H9 (cell line): Measurements from ENCODE around the gene SCAP. TPM values are rescaled to one million over a fixed set of nuclear protein-coding genes. Genes with fewer than 3 reads are reported as not detected.

Source experiments
- DNase-seq: peaks from one replicate; pipeline ENCODE4 v3.0.0-alpha.2; 2017
- H2AFZ ChIP-seq: one replicate; pipeline ENCODE4 v1.6.1; 2013; ENCODE audit warnings: mild to moderate bottlenecking, low read length, control low read depth, moderate library complexity
- H2AK5ac ChIP-seq: 2 replicates; pipeline ENCODE4 v1.6.1; 2013; ENCODE audit warnings: low read length, control low read depth, mixed read lengths; ENCODE audit not compliant: insufficient read length
- H2BK120ac ChIP-seq: one replicate; pipeline ENCODE4 v1.6.1; 2013; ENCODE audit warnings: low read depth, mild to moderate bottlenecking, low read length, control low read depth, inconsistent platforms; ENCODE audit not compliant: poor library complexity, severe bottlenecking
- H2BK12ac ChIP-seq: 2 replicates; pipeline ENCODE4 v1.6.1; 2013; ENCODE audit warnings: low read length, control low read depth, mixed read lengths, low read depth; ENCODE audit not compliant: insufficient read length
- H2BK15ac ChIP-seq: 2 replicates; pipeline ENCODE4 v1.6.1; 2013; ENCODE audit warnings: low read depth, low read length, control low read depth
- H2BK20ac ChIP-seq: one replicate; pipeline ENCODE4 v1.6.1; 2013; ENCODE audit warnings: low read depth, mild to moderate bottlenecking, low read length, control low read depth, inconsistent platforms; ENCODE audit not compliant: poor library complexity, severe bottlenecking
- H2BK5ac ChIP-seq: 2 replicates; pipeline ENCODE4 v1.6.1; 2013; ENCODE audit warnings: low read length, control low read depth, mixed read lengths; ENCODE audit not compliant: insufficient read length
- H3K14ac ChIP-seq: 2 replicates; pipeline ENCODE4 v1.6.1; 2013; ENCODE audit warnings: low read length, control low read depth; ENCODE audit not compliant: insufficient read depth
- H3K18ac ChIP-seq: 2 replicates; pipeline ENCODE4 v1.6.1; 2013; ENCODE audit warnings: low read depth, mild to moderate bottlenecking, mixed read lengths, low read length, control low read depth; ENCODE audit not compliant: insufficient read length
- H3K23ac ChIP-seq: 2 replicates; pipeline ENCODE4 v1.6.1; 2013; ENCODE audit warnings: low read length, control low read depth, mixed read lengths, low read depth; ENCODE audit not compliant: insufficient read length
- H3K23me2 ChIP-seq: 2 replicates; pipeline ENCODE4 v1.6.1; 2013; ENCODE audit warnings: low read depth, mild to moderate bottlenecking, mixed read lengths, low read length, control low read depth; ENCODE audit not compliant: insufficient read length, poor library complexity, severe bottlenecking
- H3K27ac ChIP-seq: 2 replicates; pipeline ENCODE4 v1.5.1; 2013; ENCODE audit warnings: low read length, control low read depth, mixed read lengths, low read depth; ENCODE audit not compliant: insufficient read length
- H3K27me3 ChIP-seq: 2 replicates; pipeline ENCODE4 v1.6.1; 2013; ENCODE audit warnings: low read length, control low read depth, inconsistent platforms; ENCODE audit not compliant: insufficient read depth
- H3K4ac ChIP-seq: 2 replicates; pipeline ENCODE4 v1.6.1; 2013; ENCODE audit warnings: low read depth, mild to moderate bottlenecking, control low read depth, inconsistent platforms, low read length, moderate library complexity
- H3K4me1 ChIP-seq: 2 replicates; pipeline ENCODE4 v1.6.1; 2013; ENCODE audit warnings: low read length, control low read depth, inconsistent platforms; ENCODE audit not compliant: insufficient read depth
- H3K4me2 ChIP-seq: 2 replicates; pipeline ENCODE4 v1.6.1; 2013; ENCODE audit warnings: low read length, control low read depth, mixed read lengths; ENCODE audit not compliant: insufficient read length, insufficient read depth
- H3K56ac ChIP-seq: 2 replicates; pipeline ENCODE4 v1.6.1; 2013; ENCODE audit warnings: low read depth, mild to moderate bottlenecking, mixed read lengths, low read length, control low read depth; ENCODE audit not compliant: insufficient read length
- H3K79me1 ChIP-seq: 2 replicates; pipeline ENCODE4 v1.6.1; 2013; ENCODE audit warnings: low read depth, mild to moderate bottlenecking, moderate library complexity, low read length, control low read depth, inconsistent platforms; ENCODE audit not compliant: insufficient read depth, poor library complexity, severe bottlenecking
- H3K79me2 ChIP-seq: 2 replicates; pipeline ENCODE4 v1.6.1; 2013; ENCODE audit warnings: low read length, control low read depth, inconsistent platforms; ENCODE audit not compliant: insufficient read depth
- H3K9ac ChIP-seq: 2 replicates; pipeline ENCODE4 v1.6.1; 2013; ENCODE audit warnings: low read length, control low read depth, mixed read lengths; ENCODE audit not compliant: insufficient read length; ENCODE audit errors: extremely low read depth
- H3K9me3 ChIP-seq: one replicate; pipeline ENCODE4 v1.6.1; 2013; ENCODE audit warnings: low read depth, low read length, inconsistent platforms; ENCODE audit not compliant: control insufficient read depth
- H3T11ph ChIP-seq: one replicate; pipeline ENCODE4 v1.6.1; 2013; ENCODE audit warnings: mild to moderate bottlenecking, low read length, control low read depth, inconsistent platforms
- H4K20me1 ChIP-seq: one replicate; pipeline ENCODE4 v1.6.1; 2013; ENCODE audit not compliant: control insufficient read depth, insufficient read length, insufficient read depth
- H4K5ac ChIP-seq: 2 replicates; pipeline ENCODE4 v1.6.1; 2013; ENCODE audit warnings: low read depth, mild to moderate bottlenecking, mixed read lengths, low read length, control low read depth; ENCODE audit not compliant: insufficient read length
- H4K8ac ChIP-seq: replicated peaks from 2 replicates; pipeline ENCODE4 v1.6.1; 2013; ENCODE audit warnings: low read length, control low read depth, mixed read lengths, low read depth; ENCODE audit not compliant: insufficient read length
- H4K91ac ChIP-seq: 2 replicates; pipeline ENCODE4 v1.6.1; 2013; ENCODE audit warnings: low read depth, mild to moderate bottlenecking, moderate library complexity, mixed read lengths, low read length, control low read depth; ENCODE audit not compliant: insufficient read length
- H3K27ac Mint-ChIP-seq, 3 experiments: 2 replicates in 2 of 3; 3 replicates in 1 of 3; pipeline ENCODE4 v1.8.0; 2020 to 2021; ENCODE audit warnings: mixed read lengths in 3 of 3, mild to moderate bottlenecking in 1 of 3, moderate library complexity in 1 of 3
- H3K27me3 Mint-ChIP-seq: 2 replicates; pipeline ENCODE4 v1.8.0; 2021; ENCODE audit warnings: low read depth, mild to moderate bottlenecking, moderate library complexity, mixed read lengths
- H3K36me3 Mint-ChIP-seq, 3 experiments: 2 replicates in 2 of 3; 3 replicates in 1 of 3; pipeline ENCODE4 v1.8.0; 2020 to 2021; ENCODE audit warnings: low read depth in 3 of 3, mixed read lengths in 3 of 3; ENCODE audit not compliant: insufficient read depth in 1 of 3
- H3K4me1 Mint-ChIP-seq, 2 experiments: 2 replicates each; pipeline ENCODE4 v1.8.0; 2020; ENCODE audit warnings: mixed read lengths in 2 of 2
- H3K4me3 Mint-ChIP-seq, 2 experiments: 2 replicates in 1 of 2; 3 replicates in 1 of 2; pipeline ENCODE4 v1.8.0; 2020 to 2021; ENCODE audit warnings: mild to moderate bottlenecking in 2 of 2, mixed read lengths in 2 of 2, moderate library complexity in 1 of 2
- H3K9me3 Mint-ChIP-seq, 2 experiments: 2 replicates in 1 of 2; 3 replicates in 1 of 2; pipeline ENCODE4 v1.8.0; 2020; ENCODE audit warnings: mild to moderate bottlenecking in 2 of 2, mixed read lengths in 2 of 2, moderate library complexity in 1 of 2
- WGBS: extraction: QIAGEN DNeasy Blood & Tissue Kit; methylation state at CpG from one replicate; pipeline ENCODE4 v1.1.7; 2013; ENCODE audit warnings: missing lambda C conversion rate, low lambda C conversion rate, mixed read lengths; ENCODE audit not compliant: insufficient read length; ENCODE audit errors: extremely low coverage; 5-methylcytosine and 5-hydroxymethylcytosine counted together
- total RNA-seq: library from RNA; stranded (reverse); gene quantifications from 2 replicates; pipeline ENCODE4 v1.2.1, GENCODE V29; 2021
- TF ChIP-seq, protein P1 (sequence below): fragments of 200-600 bp; sonication (generic); conservative IDR thresholded peaks from 3 replicates; pipeline ENCODE4 v1.8.0; 2021; ENCODE audit warnings: antibody characterized with exemption, mild to moderate bottlenecking

Gene SCAP
- total RNA-seq, 1 experiment from 2014 or later: 104 TPM

DNA sequence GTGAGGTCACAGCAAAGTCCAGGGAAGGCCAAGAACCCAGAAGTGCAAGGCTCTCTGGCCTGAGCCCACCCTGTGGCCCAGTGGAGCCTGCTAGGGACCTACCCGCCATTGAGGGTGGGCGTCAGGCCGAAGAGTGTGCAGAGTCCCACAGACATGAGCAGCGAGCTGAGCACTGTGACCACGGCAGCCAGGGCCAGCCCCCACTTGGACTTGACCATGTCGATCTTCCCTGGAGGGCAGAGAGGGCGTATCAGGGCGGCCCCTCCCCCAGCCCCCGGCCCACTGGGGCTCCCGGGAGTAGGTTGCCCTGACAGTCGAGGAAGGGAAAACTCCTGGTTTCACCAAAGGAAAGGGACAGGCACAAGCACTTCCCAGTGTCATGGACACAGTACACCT is 50.4 kb downstream of the SCAP start:
- no peak overlapping the region for H2AK5ac ChIP-seq
- Mint-ChIP-seq H3K9me3 (no peaks in the 10 kb centered on the region), H3K4me3 (no peak overlapping the region), H3K27me3 (no peaks in the 10 kb centered on the region; the same call in 1 of the 2 replicates), H3K36me3 (peaks cover 24 to 56% (median 30%) of the 10 kb centered on the region in 3 experiments), H3K27ac (no peak overlapping the region), H3K4me1 (peaks cover 4 to 11% of the 10 kb centered on the region in 2 experiments)
- TF ChIP-seq, protein P1, sequence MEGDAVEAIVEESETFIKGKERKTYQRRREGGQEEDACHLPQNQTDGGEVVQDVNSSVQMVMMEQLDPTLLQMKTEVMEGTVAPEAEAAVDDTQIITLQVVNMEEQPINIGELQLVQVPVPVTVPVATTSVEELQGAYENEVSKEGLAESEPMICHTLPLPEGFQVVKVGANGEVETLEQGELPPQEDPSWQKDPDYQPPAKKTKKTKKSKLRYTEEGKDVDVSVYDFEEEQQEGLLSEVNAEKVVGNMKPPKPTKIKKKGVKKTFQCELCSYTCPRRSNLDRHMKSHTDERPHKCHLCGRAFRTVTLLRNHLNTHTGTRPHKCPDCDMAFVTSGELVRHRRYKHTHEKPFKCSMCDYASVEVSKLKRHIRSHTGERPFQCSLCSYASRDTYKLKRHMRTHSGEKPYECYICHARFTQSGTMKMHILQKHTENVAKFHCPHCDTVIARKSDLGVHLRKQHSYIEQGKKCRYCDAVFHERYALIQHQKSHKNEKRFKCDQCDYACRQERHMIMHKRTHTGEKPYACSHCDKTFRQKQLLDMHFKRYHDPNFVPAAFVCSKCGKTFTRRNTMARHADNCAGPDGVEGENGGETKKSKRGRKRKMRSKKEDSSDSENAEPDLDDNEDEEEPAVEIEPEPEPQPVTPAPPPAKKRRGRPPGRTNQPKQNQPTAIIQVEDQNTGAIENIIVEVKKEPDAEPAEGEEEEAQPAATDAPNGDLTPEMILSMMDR: no peak
- H2BK20ac ChIP-seq: no peak overlapping the region
- H3T11ph ChIP-seq: no peak overlapping the region
- no peak overlapping the region for H3K27ac ChIP-seq
- H3K27me3 ChIP-seq: no peaks in the 10 kb centered on the region
- H3K4me1 ChIP-seq: no peaks in the 10 kb centered on the region
- no peak overlapping the region for H4K91ac ChIP-seq
- no peak overlapping the region for H2AFZ ChIP-seq
- WGBS: no CpG with 5 or more reads among the region's 11 CpGs
- H2BK12ac ChIP-seq: no peak overlapping the region
- no peaks in the 10 kb centered on the region for H3K23me2 ChIP-seq
- no peak overlapping the region for H3K18ac ChIP-seq
- H2BK5ac ChIP-seq: no peak overlapping the region
- H3K4me2 ChIP-seq: no peak overlapping the region
- no peak overlapping the region for H4K5ac ChIP-seq
- no peak overlapping the region for H2BK15ac ChIP-seq
- H4K8ac ChIP-seq: no peak overlapping the region
- peak; percentile 11 for DNase-seq
- no peak overlapping the region for H3K56ac ChIP-seq
- no peak overlapping the region for H3K9ac ChIP-seq
- no peaks in the 10 kb centered on the region for H3K9me3 ChIP-seq
- no peaks in the 10 kb centered on the region for H3K79me2 ChIP-seq
- H3K14ac ChIP-seq: no peak overlapping the region
- no peak overlapping the region for H3K4ac ChIP-seq
- H4K20me1 ChIP-seq: peaks cover 2% of the 10 kb centered on the region
- H3K79me1 ChIP-seq: no peaks in the 10 kb centered on the region
- H3K23ac ChIP-seq: no peak overlapping the region
- no peak overlapping the region for H2BK120ac ChIP-seq
